ENCODE measurements around the gene CMA1.

The CMA1 gene

GRCh38 chr14:24456980-24457379, 51.1 kb downstream of the CMA1 start:
- Histone ChIP-seq H3K23ac (ENCODE audit: low read depth, low read length, poor library complexity) (no peak overlapping the region), H2BK15ac (ENCODE audit: low read length) (no peak overlapping the region), H3K4me1 (ENCODE audit: control insufficient read depth in 2 of 2, insufficient read depth in 1 of 2, low read depth in 1 of 2, low read length in 2 of 2) (no peaks in the 10 kb centered on the region), H3K9me3 (replicated peaks in 1 of 2; ENCODE audit: control insufficient read depth in 2 of 2, insufficient read depth in 1 of 2, low read depth in 1 of 2, low read length in 2 of 2) (peaks cover 0 to 17% of the 10 kb centered on the region in 2 donors), H3K4me3 (ENCODE audit: low read length in 2 of 2) (no peak overlapping the region), H2BK120ac (ENCODE audit: low read depth, low read length) (no peak overlapping the region), H2AFZ (ENCODE audit: low read length) (no peak overlapping the region), H3K18ac (ENCODE audit: low read length) (no peak overlapping the region), H2AK5ac (ENCODE audit: low read depth, low read length) (no peak overlapping the region), H3K27ac (replicated peaks; ENCODE audit: low read length) (no peak overlapping the region), H3K9ac (ENCODE audit: low read depth, low read length, poor library complexity) (no peak overlapping the region), H4K91ac (ENCODE audit: low read depth, low read length, poor library complexity) (no peak overlapping the region), H3K79me1 (ENCODE audit: low read depth, low read length) (peaks cover 2% of the 10 kb centered on the region), H2BK5ac (ENCODE audit: low read length) (no peak overlapping the region), H4K8ac (ENCODE audit: low read depth, low read length) (no peak overlapping the region), H3K36me3 (replicated peaks in 1 of 2; ENCODE audit: control insufficient read depth in 2 of 2, insufficient read depth in 2 of 2, low read length in 2 of 2) (peaks cover 0 to 9% of the 10 kb centered on the region in 2 donors), H2BK12ac (ENCODE audit: low read length) (no peak overlapping the region), H3K14ac (ENCODE audit: low read length) (no peak overlapping the region), H3K4me2 (ENCODE audit: insufficient read depth, low read length, poor library complexity, severe bottlenecking) (no peak overlapping the region), H3K27me3 (ENCODE audit: control insufficient read depth in 3 of 3, insufficient read depth in 3 of 3, low read depth in 1 of 3, low read length in 3 of 3) (no peaks in the 10 kb centered on the region), H3K4ac (ENCODE audit: low read length) (no peak overlapping the region)
- no peak for DNase-seq (ENCODE audit: low spot score)
